ENCODE results near the gene IPPK. TPM values are rescaled to one million over a fixed set of nuclear protein-coding genes. Genes with fewer than 3 reads are reported as not detected.

The IPPK gene
- total and polyA plus RNA-seq, 2 of the 8 experiments (the other 6 are each of a cell fraction or from before 2014, with no cell fraction given), result 10.5 to 13.6 TPM

DNA sequence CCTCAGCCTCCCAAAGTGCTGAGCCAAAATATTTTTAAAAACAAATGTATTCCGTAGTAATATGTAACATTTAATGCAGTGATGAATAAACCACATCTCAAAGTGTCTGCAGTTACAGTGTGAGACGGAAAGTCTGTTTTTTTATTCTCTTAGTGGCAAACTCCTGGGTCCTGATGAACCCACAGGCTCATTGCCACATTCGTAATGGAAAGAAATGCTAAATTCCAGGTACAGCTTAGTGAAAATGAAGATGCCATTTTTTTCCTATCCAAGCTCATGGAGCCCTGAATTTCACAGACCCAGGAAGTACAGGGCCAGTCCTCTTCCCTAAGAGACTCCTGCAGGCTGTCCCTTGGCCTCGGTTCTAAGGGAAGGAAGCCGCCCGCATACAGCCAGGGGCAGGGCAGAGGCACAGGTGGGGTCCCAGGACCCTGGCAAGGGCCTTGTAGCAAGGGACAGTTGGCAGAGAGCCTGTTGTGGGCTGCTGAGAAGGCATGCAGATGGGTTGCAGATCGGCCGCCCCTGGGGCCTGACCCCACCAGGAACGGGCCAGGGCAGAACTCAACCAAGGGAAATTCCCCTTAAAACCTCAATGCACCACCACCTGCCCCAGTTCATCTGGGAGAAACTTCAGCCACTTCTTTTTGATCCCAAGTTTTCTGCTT, 36.2 kb downstream of the IPPK start:
- Histone ChIP-seq H3K9ac (replicated peaks in 1 of 4; ENCODE audit: extremely low read depth in 1 of 4, low read depth in 3 of 4, low read length in 3 of 4) (no peak overlapping the region), H3K9me3 (ENCODE audit: insufficient read depth in 2 of 2, low read depth in 1 of 2, low read length in 1 of 2) (no peaks in the 10 kb centered on the region), H3K79me2 (ENCODE audit: control insufficient read depth in 1 of 2, insufficient read depth in 2 of 2, low read length in 2 of 2) (no peaks in the 10 kb centered on the region), H2AK5ac (ENCODE audit: low read depth, low read length) (no peak overlapping the region), H3K23me2 (ENCODE audit: low read depth, low read length) (no peaks in the 10 kb centered on the region), H4K91ac (replicated peaks; ENCODE audit: insufficient read length, low read length) (no peak overlapping the region), H3K14ac (ENCODE audit: insufficient read length) (no peak overlapping the region), H3K4me3 (ENCODE audit: extremely low read depth in 1 of 4, insufficient read depth in 2 of 4, low read depth in 3 of 4, low read length in 4 of 4) (no peak overlapping the region), H2BK5ac (ENCODE audit: low read depth, low read length) (no peak overlapping the region), H2BK12ac (ENCODE audit: low read depth, low read length) (no peak overlapping the region), H2AFZ (ENCODE audit: low read length) (no peak overlapping the region), H4K20me1 (replicated peaks in 1 of 2; ENCODE audit: control insufficient read depth in 1 of 2, insufficient read depth in 2 of 2, low read length in 2 of 2) (no peaks in the 10 kb centered on the region), H3K27ac (ENCODE audit: low read depth, low read length) (no peak overlapping the region), H2BK120ac (replicated peaks; ENCODE audit: low read depth, low read length) (no peak overlapping the region), H3K56ac (replicated peaks; ENCODE audit: insufficient read length, low read depth, low read length) (no peak overlapping the region), H3K4me1 (replicated peaks in 1 of 4; ENCODE audit: control insufficient read depth in 3 of 4, insufficient read depth in 4 of 4, low read length in 3 of 4) (no peaks in the 10 kb centered on the region), H4K8ac (ENCODE audit: extremely low read depth, insufficient read depth, low read length) (no peak overlapping the region), H3K18ac (ENCODE audit: extremely low read depth, low read length) (no peak overlapping the region), H3K4ac (replicated peaks; ENCODE audit: insufficient read length, low read depth, low read length) (no peak overlapping the region), H3K23ac (ENCODE audit: insufficient read length) (no peak overlapping the region), H4K5ac (ENCODE audit: insufficient read length, low read depth, low read length) (no peak overlapping the region), H2BK20ac (ENCODE audit: low read length) (no peak overlapping the region), H3K27me3 (replicated peaks in 1 of 4; ENCODE audit: control insufficient read depth in 3 of 4, extremely low read depth in 1 of 4, insufficient read depth in 3 of 4, low read length in 3 of 4) (no peaks in the 10 kb centered on the region), H3K36me3 (ENCODE audit: control insufficient read depth in 2 of 4, insufficient read depth in 4 of 4, low read length in 3 of 4) (peaks cover 2 to 27% (median 14%) of the 10 kb centered on the region in 4 experiments; a peak in 7 of 8 replicates), H3K4me2 (ENCODE audit: insufficient read depth in 1 of 2, low read depth in 2 of 2, low read length in 2 of 2) (no peak overlapping the region), H3K79me1 (ENCODE audit: low read depth, low read length) (peaks cover 4% of the 10 kb centered on the region; the same call in 1 of the 2 replicates), H2BK15ac (ENCODE audit: low read length) (no peak overlapping the region)
- FAIRE-seq, result no peak
- POLR2A ChIA-PET (ENCODE audit: partially characterized antibody), result no interaction called here
- TF ChIP-seq CTBP2 (IDR thresholded peaks at IDR 0.05; ENCODE audit: borderline replicate concordance, insufficient read depth, insufficient read length, low read length) (no peak), RFX5 (IDR thresholded peaks at IDR 0.05; ENCODE audit: borderline replicate concordance, low read depth, low read length) (no peak), TAF7 (optimal IDR thresholded peaks at IDR 0.05; ENCODE audit: borderline replicate concordance, low read depth, low read length) (no peak), SP4 (IDR thresholded peaks at IDR 0.05; ENCODE audit: low read length) (no peak), RNF2 (IDR thresholded peaks at IDR 0.05; ENCODE audit: borderline replicate concordance, low read depth, low read length, missing control alignments, poor library complexity, severe bottlenecking) (no peak), SRF (IDR thresholded peaks at IDR 0.05; ENCODE audit: low read depth, low read length) (no peak)
- TF ChIP-seq, protein P1, sequence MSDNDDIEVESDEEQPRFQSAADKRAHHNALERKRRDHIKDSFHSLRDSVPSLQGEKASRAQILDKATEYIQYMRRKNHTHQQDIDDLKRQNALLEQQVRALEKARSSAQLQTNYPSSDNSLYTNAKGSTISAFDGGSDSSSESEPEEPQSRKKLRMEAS (IDR thresholded peaks at IDR 0.05), result no peak
- 90% methylated on average over 9 of the region's 9 CpGs; no CpG with 5 or more reads in 1 of the 2 experiments for WGBS, 2 experiments (ENCODE audit: extremely low coverage in 1 of 2, insufficient coverage in 1 of 2, insufficient read length in 1 of 2, insufficient replicate concordance in 2 of 2, low coverage in 1 of 2, low lambda C conversion rate in 2 of 2, missing lambda C conversion rate in 1 of 2)
- no peak for DNase-seq (ENCODE audit: low read depth in 1 of 2, low spot score in 2 of 2)
- CTCF ChIA-PET (ENCODE audit: partially characterized antibody), result interaction anchor here (0.7 to 4.0 kb wide), 20 partner anchors 8 to 493 kb away, joined by 3 to 19 read pairs (median 5); partner anchors contain the start of gene CENPP

Data from H1 (cell line).